Panc1 (cell line): ENCODE data around the gene WAC. TPM values are rescaled to one million over a fixed set of nuclear protein-coding genes. Genes with fewer than 3 reads are reported as not detected.
"Not testable (repeated sequence)": the region's sequence is repeated elsewhere in the genome, so short reads cannot be mapped to it uniquely, and the experiment has no call there.

Source experiments
- ATAC-seq: fragments of 200-7000 bp; cut with Tn5 transposase; 2 replicates; pipeline ENCODE4 v1.9.1; 2020; ENCODE audit warnings: mild to moderate bottlenecking, moderate library complexity
- BruUV-seq: library from RNA; stranded (reverse); fragments of 400-500 nt; replicated peaks from 2 replicates; lab custom pipeline; 2021; lab: Mats Ljungman, UMichigan
- CTCF ChIA-PET: fragments of 300-600 bp; sonication (Branson Sonifier 250); formaldehyde crosslinking; loops from one replicate; lab custom pipeline; 2022; ENCODE audit warnings: antibody characterized with exemption; lab: Charles Lee
- POLR2A ChIA-PET: fragments of 300-600 bp; sonication (Branson Sonifier 250); formaldehyde crosslinking; loops from one replicate; lab custom pipeline; 2022; ENCODE audit warnings: antibody characterized with exemption; lab: Charles Lee
- DNase-seq: peaks from one replicate; pipeline ENCODE4 v3.0.0-alpha.2; 2010; ENCODE audit warnings: low read depth, low spot score
- H3K27ac ChIP-seq: 2 replicates; pipeline ENCODE4 v1.5.1; 2011; ENCODE audit warnings: mild to moderate bottlenecking, low read length, inconsistent platforms
- H3K27me3 ChIP-seq: fragments of 200-500 bp; sonication (Bioruptor generic); 2 replicates; pipeline ENCODE4 v1.6.0; 2014; ENCODE audit warnings: low read length, inconsistent platforms; ENCODE audit not compliant: control insufficient read depth, insufficient read depth
- H3K36me3 ChIP-seq: fragments of 200-500 bp; sonication (Bioruptor generic); 2 replicates; pipeline ENCODE4 v1.5.1; 2014; ENCODE audit warnings: inconsistent platforms, mild to moderate bottlenecking, low read length, moderate library complexity; ENCODE audit not compliant: control insufficient read depth, insufficient read depth
- H3K4me1 ChIP-seq: 2 replicates; pipeline ENCODE4 v1.5.1; 2011; ENCODE audit warnings: inconsistent platforms, mild to moderate bottlenecking, low read length, moderate library complexity; ENCODE audit not compliant: control insufficient read depth, insufficient read depth
- H3K4me3 ChIP-seq, 2 experiments: 2 replicates each; pipeline ENCODE4 v1.5.1; 2011 to 2012; ENCODE audit warnings: low read depth in 2 of 2, low read length in 2 of 2, mild to moderate bottlenecking in 2 of 2, inconsistent platforms in 1 of 2, moderate library complexity in 1 of 2
- H3K9me3 ChIP-seq: fragments of 200-500 bp; sonication (Bioruptor generic); 2 replicates; pipeline ENCODE4 v1.5.1; 2014; ENCODE audit warnings: low read depth, mild to moderate bottlenecking, inconsistent platforms, low read length, moderate library complexity; ENCODE audit not compliant: control insufficient read depth, insufficient read depth
- POLR2AphosphoS5 ChIP-seq: IDR thresholded peaks from 2 replicates; pipeline ENCODE4 v1.6.1; 2012; ENCODE audit warnings: mild to moderate bottlenecking, low read depth, low read length, moderate library complexity
- SIN3A ChIP-seq: IDR thresholded peaks from 2 replicates; pipeline ENCODE4 v1.6.1; 2012; ENCODE audit warnings: low read depth, mild to moderate bottlenecking, low read length, moderate library complexity, borderline replicate concordance; ENCODE audit not compliant: insufficient read depth
- TCF7L2 ChIP-seq: IDR thresholded peaks from 2 replicates; pipeline ENCODE4 v1.6.1; 2011; ENCODE audit warnings: mild to moderate bottlenecking, low read depth, low read length, inconsistent platforms
- in situ Hi-C: cut with HindIII; loops from 2 replicates; pipeline ENCODE4 v1.10.0; 2016; ENCODE audit warnings: low sequenced_read_pairs, low pct_unique_long_range_greater_than_20kb
- intact Hi-C: fragments of 100-400 bp; cut with micrococcal nuclease; formaldehyde crosslinking; loops from one replicate; pipeline ENCODE4 v1.10.0; 2022; ENCODE audit not compliant: unreplicated experiment
- total RNA-seq: library from RNA; stranded (reverse); gene quantifications from one replicate; pipeline ENCODE4 v1.2.1, GENCODE V29; 2021; ENCODE audit not compliant: unreplicated experiment
- TF ChIP-seq, protein P1 (sequence below), 2 experiments: IDR thresholded peaks; 2 replicates each; pipeline ENCODE4 v1.6.1; 2011 to 2012; ENCODE audit warnings: low read depth in 2 of 2, control low read depth in 1 of 2, low read length in 1 of 2, mild to moderate bottlenecking in 1 of 2, moderate library complexity in 1 of 2; ENCODE audit not compliant: insufficient read depth in 1 of 2
- TF ChIP-seq, protein P2 (sequence below): fragments of 450-650 bp; IDR thresholded peaks from 2 replicates; pipeline ENCODE4 v1.5.1; 2017; ENCODE audit warnings: mild to moderate bottlenecking

Gene WAC
- total RNA-seq, 1 experiment from 2014 or later = 70.7 TPM

DNA sequence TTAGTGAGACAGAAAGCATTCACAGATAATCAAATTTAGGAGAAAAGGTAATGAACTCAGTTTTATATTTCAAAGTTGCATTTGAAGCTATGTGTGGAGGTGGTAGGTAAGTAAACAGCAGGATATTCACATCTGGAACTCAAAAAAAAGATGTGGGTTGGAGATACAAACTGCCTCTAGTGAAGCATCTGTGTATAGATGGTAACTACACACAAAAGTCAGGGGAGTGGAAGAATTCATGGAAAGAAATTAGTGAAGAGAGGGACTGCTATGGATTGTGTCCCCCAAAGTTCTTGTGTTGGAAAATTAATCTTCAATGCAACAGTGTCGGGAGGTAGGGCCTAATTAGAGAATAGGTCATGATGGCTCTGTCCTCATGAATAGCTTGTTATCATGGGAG is 18.3 kb upstream of the WAC start:
- ChIA-PET CTCF (no interaction called here), POLR2A (no interaction called here)
- ATAC-seq (no peak), DNase-seq (no peak)
- Histone ChIP-seq H3K27me3 (no peaks in the 10 kb centered on the region), H3K9me3 (no peaks in the 10 kb centered on the region), H3K36me3 (no peaks in the 10 kb centered on the region), H3K27ac (no peak overlapping the region), H3K4me3 (no peak overlapping the region), H3K4me1 (no peaks in the 10 kb centered on the region)
- intact Hi-C loops (no loop called here), in situ Hi-C loops (no loop called here)
- TF ChIP-seq TCF7L2 (no peak), SIN3A (no peak), POLR2AphosphoS5 (no peak)
- TF ChIP-seq, protein P1, sequence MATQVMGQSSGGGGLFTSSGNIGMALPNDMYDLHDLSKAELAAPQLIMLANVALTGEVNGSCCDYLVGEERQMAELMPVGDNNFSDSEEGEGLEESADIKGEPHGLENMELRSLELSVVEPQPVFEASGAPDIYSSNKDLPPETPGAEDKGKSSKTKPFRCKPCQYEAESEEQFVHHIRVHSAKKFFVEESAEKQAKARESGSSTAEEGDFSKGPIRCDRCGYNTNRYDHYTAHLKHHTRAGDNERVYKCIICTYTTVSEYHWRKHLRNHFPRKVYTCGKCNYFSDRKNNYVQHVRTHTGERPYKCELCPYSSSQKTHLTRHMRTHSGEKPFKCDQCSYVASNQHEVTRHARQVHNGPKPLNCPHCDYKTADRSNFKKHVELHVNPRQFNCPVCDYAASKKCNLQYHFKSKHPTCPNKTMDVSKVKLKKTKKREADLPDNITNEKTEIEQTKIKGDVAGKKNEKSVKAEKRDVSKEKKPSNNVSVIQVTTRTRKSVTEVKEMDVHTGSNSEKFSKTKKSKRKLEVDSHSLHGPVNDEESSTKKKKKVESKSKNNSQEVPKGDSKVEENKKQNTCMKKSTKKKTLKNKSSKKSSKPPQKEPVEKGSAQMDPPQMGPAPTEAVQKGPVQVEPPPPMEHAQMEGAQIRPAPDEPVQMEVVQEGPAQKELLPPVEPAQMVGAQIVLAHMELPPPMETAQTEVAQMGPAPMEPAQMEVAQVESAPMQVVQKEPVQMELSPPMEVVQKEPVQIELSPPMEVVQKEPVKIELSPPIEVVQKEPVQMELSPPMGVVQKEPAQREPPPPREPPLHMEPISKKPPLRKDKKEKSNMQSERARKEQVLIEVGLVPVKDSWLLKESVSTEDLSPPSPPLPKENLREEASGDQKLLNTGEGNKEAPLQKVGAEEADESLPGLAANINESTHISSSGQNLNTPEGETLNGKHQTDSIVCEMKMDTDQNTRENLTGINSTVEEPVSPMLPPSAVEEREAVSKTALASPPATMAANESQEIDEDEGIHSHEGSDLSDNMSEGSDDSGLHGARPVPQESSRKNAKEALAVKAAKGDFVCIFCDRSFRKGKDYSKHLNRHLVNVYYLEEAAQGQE (IDR thresholded peaks at IDR 0.05; ENCODE audit: insufficient read depth in 1 of 2, low read depth in 2 of 2, low read length in 1 of 2) = no peak
- TF ChIP-seq, protein P2, sequence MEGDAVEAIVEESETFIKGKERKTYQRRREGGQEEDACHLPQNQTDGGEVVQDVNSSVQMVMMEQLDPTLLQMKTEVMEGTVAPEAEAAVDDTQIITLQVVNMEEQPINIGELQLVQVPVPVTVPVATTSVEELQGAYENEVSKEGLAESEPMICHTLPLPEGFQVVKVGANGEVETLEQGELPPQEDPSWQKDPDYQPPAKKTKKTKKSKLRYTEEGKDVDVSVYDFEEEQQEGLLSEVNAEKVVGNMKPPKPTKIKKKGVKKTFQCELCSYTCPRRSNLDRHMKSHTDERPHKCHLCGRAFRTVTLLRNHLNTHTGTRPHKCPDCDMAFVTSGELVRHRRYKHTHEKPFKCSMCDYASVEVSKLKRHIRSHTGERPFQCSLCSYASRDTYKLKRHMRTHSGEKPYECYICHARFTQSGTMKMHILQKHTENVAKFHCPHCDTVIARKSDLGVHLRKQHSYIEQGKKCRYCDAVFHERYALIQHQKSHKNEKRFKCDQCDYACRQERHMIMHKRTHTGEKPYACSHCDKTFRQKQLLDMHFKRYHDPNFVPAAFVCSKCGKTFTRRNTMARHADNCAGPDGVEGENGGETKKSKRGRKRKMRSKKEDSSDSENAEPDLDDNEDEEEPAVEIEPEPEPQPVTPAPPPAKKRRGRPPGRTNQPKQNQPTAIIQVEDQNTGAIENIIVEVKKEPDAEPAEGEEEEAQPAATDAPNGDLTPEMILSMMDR = no peak
- no TSS peak for BruUV-seq

- intact Hi-C loops (loop anchor here (10.0 kb wide), 1 partner anchor 86 kb away; no protein-coding TSS in a partner anchor), in situ Hi-C loops (no loop called here)
- TF ChIP-seq SIN3A (no peak), POLR2AphosphoS5 (no peak), TCF7L2 (no peak)
- TF ChIP-seq, protein P2 = no peak
- TF ChIP-seq, protein P1 (IDR thresholded peaks at IDR 0.05; ENCODE audit: insufficient read depth in 1 of 2, low read depth in 2 of 2, low read length in 1 of 2) = no peak
- no peak overlapping the region for H3K27ac ChIP-seq
- H3K27me3 ChIP-seq = no peaks in the 10 kb centered on the region
- no peak for ATAC-seq
- no peak overlapping the region for H3K4me3 ChIP-seq
- ChIA-PET CTCF (no interaction called here), POLR2A (no interaction called here)
- no peaks in the 10 kb centered on the region for H3K36me3 ChIP-seq
- H3K4me1 ChIP-seq = no peaks in the 10 kb centered on the region
- no TSS peak for BruUV-seq
- no peaks in the 10 kb centered on the region; the same call in 1 of the 2 replicates for H3K9me3 ChIP-seq
- no peak for DNase-seq
Observed at GRCh38 chr10:28520346-28520745, 12.6 kb upstream of the WAC start.

DNA sequence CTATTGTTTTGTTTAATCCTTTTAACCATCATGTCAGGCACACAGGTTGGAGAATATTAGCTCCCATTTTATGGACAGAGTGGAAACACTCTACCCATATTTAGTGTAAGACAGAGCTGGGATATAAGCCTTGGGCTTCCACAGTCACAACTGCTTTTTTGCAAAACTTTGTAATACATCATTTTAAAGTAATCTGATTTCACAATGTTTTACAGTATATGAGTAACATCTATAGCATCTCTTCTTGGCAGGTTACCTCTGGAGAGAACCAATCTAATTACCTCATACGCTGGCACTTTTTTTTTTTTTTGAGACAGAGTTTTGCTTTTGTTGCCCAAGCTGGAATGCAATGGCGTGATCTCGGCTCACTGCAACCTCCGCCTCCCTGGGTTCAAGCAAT is 12.1 kb upstream of the WAC start:
- ATAC-seq, CTCF ChIA-PET, BruUV-seq: not testable (repeated sequence)

DNA sequence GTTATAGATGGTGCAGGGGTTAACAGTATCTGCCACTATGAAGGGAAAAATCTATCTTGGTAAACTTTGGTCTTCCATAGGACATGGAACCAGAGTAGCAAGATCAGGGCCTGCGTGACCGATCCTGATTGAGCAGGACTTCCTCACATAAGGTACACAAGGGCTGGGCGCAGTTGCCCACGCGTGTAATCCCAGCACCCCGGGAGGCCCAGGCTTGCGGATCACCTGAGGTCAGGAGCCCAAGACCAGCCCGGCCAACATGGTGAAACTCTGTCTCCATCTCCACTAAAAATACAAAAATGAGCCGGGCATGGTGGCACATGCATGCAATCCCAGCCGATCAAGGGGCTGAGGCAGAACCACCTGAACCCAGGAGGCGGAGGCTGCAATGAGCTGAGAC is 11.0 kb upstream of the WAC start:
- ATAC-seq, H3K4me3 ChIP-seq, H3K9me3 ChIP-seq, POLR2A ChIA-PET, H3K36me3 ChIP-seq, BruUV-seq, CTCF ChIA-PET, H3K27me3 ChIP-seq, H3K27ac ChIP-seq, in situ Hi-C loops, DNase-seq, H3K4me1 ChIP-seq: not testable (repeated sequence)
- intact Hi-C loops = loop anchor here (10.0 kb wide), 1 partner anchor 87 kb away; no protein-coding TSS in a partner anchor

More for the DNA sequence above, 12.1 kb upstream of the WAC start:
- in situ Hi-C loops, H3K4me1 ChIP-seq, H3K36me3 ChIP-seq, DNase-seq, POLR2A ChIA-PET, H3K4me3 ChIP-seq, H3K27ac ChIP-seq, H3K9me3 ChIP-seq, H3K27me3 ChIP-seq: not testable (repeated sequence)
- intact Hi-C loops = loop anchor here (10.0 kb wide), 1 partner anchor 86 kb away; no protein-coding TSS in a partner anchor
